ENCODE results near the gene TOM1.

TOM1 gene

DNA sequence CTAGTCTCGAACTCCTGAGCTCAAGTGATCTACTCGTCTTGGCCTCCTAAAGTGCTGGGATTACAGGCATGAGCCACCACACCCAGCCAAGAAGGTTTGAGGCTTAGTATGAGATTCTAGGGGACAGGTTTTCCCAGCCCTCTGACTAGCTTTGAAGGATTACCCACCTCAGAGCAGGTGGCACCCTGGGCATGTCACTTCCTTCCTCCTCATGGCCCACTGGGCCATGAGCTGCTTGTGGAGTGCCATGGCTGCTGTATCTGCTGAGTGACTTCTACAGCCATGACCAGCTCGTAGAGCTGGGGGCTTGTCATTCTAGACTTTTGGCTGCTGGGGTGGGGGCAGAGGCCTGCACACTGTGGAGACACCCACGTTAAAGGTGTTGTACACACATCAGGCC, 25.1 kb downstream of the TOM1 start:
- DNase-seq: no peak

- no peak for DNase-seq
Observed at GRCh38 chr22:35325209-35325608, 25.5 kb downstream of the TOM1 start.

GRCh38 chr22:35326854-35327562, 27.3 kb downstream of the TOM1 start:
- no peak for DNase-seq

DNA sequence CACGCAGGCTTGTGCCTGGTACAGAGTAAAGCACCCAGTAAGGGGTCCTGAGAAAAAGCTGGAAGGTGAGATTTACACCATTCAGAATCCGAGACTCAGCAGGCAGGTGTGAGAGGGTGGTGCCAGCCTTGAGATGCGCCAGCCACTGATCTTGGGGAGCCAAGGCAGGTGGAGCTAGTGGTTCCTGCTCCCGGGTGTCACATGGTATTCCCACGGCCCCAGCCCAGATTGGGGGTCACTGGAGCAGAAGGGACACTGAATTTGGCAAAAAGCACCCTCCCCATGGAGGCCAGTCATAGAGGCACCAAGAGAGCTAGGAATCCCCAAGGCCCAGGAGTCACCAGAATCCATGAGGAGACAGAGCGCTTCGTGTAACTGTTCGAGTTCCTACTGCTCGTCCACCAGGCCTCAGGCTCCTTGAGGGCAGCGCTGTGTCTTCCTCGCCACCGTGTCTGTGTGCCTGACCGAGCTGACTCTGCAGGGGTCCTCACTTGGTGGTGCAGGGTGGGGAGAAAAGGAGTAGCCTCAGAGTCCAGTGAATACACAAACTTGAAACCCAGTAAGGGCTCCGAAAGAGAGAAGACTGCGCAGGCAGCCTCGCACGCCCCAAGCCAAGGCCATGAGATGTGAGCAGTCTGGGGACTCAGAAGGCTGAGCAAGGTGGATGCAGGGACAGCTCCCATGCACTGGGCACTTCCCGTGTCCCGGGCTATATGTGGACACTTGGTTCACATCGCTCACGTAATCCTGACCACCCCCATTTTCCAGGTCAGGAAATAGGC, 28.2 kb downstream of the TOM1 start:
- DNase-seq: no peak

- DNase-seq: peak; percentile 75
Observed at GRCh38 chr22:35328472-35328885, 28.8 kb downstream of the TOM1 start.

- no peak for DNase-seq
Observed at GRCh38 chr22:35329114-35329847, 29.6 kb downstream of the TOM1 start.

- peak; percentile 83 for DNase-seq
Observed at GRCh38 chr22:35330258-35330861, 30.7 kb downstream of the TOM1 start.

DNA sequence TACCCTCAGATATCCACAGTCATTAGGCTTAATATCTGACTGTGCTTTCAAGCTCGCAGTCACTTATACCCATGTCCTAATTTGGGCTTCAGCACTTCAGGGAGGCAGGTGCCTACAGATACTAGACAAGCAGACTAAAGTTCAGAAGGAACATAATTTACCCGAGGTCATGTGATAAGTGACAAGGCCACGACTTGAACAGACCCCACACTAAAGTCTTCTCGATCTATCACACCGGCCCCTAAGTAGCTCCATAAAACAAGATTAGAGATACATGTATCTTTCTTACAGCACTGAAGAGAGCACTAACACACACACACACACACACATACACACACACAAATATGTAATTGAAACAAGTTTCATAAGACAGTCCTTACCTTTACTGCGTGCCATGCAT, 32.6 kb downstream of the TOM1 start:
- no peak for DNase-seq

DNA sequence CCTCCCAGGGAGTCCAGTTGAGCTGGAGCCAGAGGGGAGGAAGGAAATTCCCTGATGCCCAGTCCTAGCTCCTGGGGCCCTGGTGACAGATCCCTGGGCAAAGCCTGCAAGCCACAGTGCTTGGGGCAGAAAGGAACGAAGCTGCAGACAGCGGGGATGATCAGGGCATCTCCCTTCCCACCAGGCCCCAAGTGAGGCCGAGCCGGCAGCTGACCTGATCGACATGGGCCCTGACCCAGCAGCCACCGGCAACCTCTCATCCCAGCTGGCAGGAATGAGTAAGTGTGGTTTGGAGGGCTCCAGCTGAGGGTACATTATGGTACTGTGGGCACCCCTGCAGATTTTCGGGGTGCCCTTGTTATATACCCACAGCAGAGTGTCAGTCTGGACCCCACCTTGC, 33.5 kb downstream of the TOM1 start:
- no peak for DNase-seq

- DNase-seq: peak; percentile 45
Observed at GRCh38 chr22:35334004-35334403, 34.3 kb downstream of the TOM1 start.

DNA sequence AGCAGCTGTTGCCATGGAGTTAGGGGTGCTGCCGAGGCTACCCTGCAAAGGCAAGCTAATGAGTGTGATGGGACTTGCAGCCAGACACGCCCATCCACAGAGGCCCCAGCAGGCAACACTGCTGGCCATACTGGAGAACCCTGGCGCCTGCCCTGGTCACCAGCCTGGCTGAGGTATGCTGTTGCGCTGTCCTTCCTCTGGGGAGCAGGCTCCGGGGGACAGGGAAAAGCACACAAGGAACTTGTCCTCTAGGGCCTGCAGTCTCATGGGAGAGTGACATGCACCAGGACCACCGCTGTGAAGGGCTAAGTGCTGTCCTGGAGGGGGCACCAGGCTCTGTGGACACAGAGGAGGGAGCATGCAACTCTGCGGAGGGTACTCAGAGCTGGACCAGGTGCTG, 35.8 kb downstream of the TOM1 start:
- no peak for DNase-seq

- no peak for DNase-seq
Observed at GRCh38 chr22:35335936-35336781, 36.5 kb downstream of the TOM1 start.

GRCh38 chr22:35337932-35338331, 38.2 kb downstream of the TOM1 start:
- no peak for DNase-seq

- DNase-seq: no peak
Observed at GRCh38 chr22:35341090-35341874, 41.6 kb downstream of the TOM1 start.

- no peak for DNase-seq
Observed at GRCh38 chr22:35342390-35342789, 42.7 kb downstream of the TOM1 start.

DNA sequence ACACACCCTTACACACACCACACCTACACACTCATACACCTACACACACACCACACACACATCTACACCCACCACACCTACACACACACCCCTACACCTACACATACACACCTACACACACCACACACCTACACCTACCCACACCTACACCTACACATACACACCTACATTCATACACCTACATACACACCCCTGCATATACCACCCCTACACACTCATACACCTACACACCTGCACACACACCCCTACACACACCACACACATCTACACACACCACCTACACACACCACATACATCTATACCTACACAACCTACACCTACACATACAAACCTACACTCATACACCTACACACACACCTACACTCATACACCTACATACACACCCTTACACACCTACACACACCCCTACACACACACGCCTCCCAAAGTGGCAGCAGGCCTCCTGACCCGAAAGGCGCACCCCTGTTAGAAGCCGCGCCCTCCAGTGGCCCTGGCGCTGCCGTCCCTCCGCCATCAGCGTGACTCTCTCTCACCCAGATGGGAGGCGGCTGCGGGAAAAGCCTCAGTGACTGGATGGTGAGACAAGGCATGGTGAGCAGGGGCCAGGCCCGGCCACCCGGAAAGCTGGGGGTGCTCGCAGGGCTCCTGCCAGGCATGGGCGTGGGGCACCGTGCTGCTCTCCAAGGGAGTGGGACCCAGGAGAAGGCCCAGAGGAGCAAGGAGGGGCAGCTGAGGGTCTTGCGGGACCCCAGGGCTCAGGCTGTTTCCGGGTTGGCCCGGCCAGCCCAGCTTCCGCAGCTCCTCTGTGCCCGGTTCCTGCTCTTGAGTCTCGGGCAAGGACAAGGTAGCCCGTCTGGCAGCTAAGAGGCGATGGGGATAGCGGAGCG, 44.2 kb downstream of the TOM1 start:
- DNase-seq: no peak

DNA sequence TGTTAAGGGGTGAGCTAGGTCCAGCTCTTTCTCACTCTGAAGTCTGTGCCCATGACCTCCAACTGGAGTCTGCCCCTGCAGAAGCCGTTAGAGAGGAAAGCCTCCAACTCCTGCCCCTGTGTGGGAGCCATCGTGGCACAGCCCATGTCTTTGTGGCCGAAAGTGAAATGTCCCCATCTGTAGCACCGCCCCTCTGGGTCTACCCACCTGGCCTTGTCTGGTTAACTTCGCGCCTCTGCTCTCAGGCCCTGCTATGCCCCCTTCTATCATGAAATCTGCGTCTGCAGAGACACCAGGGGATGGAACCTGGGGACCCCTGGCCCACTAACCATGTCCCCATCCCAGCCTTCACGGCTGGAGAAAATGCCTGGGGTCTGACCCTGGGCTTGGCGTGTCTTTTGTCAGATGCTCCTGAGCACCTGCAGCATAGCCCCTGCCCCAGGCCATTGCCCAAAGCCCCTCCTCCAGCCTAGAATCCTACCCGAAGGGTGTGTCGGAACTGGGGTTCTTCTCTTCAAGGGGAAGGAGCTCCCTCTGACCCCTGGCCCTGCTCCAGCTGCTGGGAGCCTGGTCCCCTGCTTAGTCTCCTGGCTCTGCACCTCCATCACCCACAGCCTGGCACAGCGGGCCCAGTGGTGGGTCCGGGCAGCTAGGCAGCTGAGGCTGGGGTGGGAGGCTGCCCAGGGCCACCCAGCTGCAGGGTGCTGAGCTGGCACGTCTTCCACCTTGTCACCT, 45.4 kb downstream of the TOM1 start:
- no peak for DNase-seq

DNA sequence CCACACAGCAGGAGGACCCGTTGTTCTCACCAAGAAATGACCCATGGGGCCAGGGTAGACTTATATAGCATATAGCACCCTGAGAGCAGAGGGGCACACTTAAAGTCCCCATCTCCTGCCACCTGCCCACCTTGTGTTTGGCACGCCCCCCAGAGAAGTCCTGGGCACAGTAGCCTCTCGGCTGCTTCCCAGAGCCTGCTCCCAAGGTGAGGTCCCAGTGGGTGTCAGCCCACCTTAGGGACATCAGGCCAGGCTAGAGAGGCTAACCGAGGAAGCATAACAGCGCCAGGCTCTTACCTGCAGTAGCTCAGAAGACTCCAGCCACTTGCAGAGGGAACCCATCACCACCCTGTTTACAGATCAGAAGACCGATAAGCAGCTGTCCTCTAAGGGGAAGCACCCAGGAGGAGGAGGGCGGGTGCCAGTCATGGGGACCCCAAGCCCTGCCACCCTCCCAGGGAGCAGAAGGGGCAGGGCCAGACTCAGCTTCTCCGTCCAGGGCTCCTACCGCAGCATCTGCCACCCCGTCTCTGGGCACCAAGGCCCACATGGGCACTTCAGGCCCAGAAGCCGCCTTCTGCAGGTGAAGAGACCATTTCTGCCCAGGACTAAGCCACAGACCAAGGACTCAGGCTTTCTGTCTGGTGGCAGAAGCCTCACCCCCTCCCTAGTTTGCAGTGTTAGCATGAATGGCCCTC, 46.3 kb downstream of the TOM1 start:
- DNase-seq: no peak

DNA sequence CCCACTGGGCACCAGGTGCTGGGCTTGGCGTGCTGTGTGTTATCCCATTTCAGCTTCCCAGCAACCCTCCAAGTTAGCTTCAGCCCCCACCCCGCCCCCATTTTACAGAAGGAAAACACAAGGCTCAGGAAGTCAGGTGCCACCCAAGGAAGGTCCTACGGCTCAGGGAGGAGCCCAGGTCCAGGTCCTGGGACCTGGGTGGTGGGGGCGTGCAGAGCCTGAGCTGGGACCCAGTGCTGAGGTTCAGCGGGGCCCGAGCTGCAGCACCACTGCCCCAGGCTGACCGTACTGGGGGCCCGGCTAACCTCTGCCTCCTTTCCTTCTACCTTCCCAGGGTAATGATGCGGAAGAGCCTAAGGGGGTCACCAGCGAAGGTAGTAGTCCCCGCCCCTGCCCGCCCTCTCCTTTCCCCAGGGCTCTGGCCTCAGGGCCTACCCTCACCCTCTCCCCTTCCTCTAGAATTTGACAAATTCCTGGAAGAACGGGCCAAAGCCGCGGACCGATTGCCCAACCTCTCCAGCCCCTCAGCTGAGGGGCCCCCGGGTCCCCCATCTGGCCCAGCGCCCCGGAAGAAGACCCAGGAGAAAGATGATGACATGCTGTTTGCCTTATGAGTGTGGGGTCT, 47.0 kb downstream of the TOM1 start:
- DNase-seq: no peak
